T-cell (primary cell): ENCODE measurements around the gene MMEL1. TPM values are rescaled to one million over a fixed set of nuclear protein-coding genes. Genes with fewer than 3 reads are reported as not detected.

Experiments
- ATAC-seq, 4 experiments: fragments of 200-7000 bp in 3 of 4; fragments of 150-1000 bp in 1 of 4; cut with Tn5 transposase; replicated peaks in 1 of 4; 1 replicate in 3 of 4; 2 replicates in 1 of 4; pipeline ENCODE4 v1.10.0; 2021; ENCODE audit warnings: moderate library complexity in 3 of 4, mild to moderate bottlenecking in 2 of 4, moderate number of reproducible peaks in 1 of 4
- CTCF ChIA-PET, 2 donors: fragments of 300-600 bp; sonication (Branson Sonifier 250); formaldehyde crosslinking; loops; one replicate each; lab custom pipeline; 2022; ENCODE audit warnings: antibody characterized with exemption in 2 of 2; lab: Charles Lee
- POLR2A ChIA-PET, 2 donors: fragments of 300-600 bp; sonication (Branson Sonifier 250); formaldehyde crosslinking; loops; one replicate each; lab custom pipeline; 2022; ENCODE audit warnings: antibody characterized with exemption in 2 of 2; lab: Charles Lee
- DNase-seq, 35 experiments: peaks; one replicate each; pipeline versions ENCODE4 v3.0.0 to v3.0.0-alpha.2; 2013 to 2023
- H3K27ac ChIP-seq: one replicate; pipeline ENCODE4 v1.5.1; 2013; ENCODE audit warnings: low read length
- H3K27me3 ChIP-seq, 2 experiments: replicated peaks in 1 of 2; 1 replicate in 1 of 2; 2 replicates in 1 of 2; pipeline versions ENCODE4 v1.6.1 to v1.7.0; 2013; ENCODE audit warnings: low read length in 1 of 2, mixed read lengths in 1 of 2; ENCODE audit not compliant: control insufficient read depth in 2 of 2, insufficient read depth in 2 of 2; ENCODE audit errors: extremely low read depth in 1 of 2
- H3K36me3 ChIP-seq, 2 donors: 1 replicate in 1 of 2; 2 replicates in 1 of 2; pipeline versions ENCODE4 v1.6.1 to v1.7.0; 2013; ENCODE audit warnings: low read length in 1 of 2; ENCODE audit not compliant: control insufficient read depth in 2 of 2, insufficient read depth in 1 of 2; ENCODE audit errors: extremely low read depth in 1 of 2
- H3K4me1 ChIP-seq, 2 experiments: 1 replicate in 1 of 2; 2 replicates in 1 of 2; pipeline versions ENCODE4 v1.6.1 to v1.7.0; 2013; ENCODE audit warnings: low read length in 2 of 2, mixed read lengths in 1 of 2; ENCODE audit not compliant: insufficient read depth in 2 of 2, control insufficient read depth in 1 of 2; ENCODE audit errors: extremely low read depth in 1 of 2
- H3K4me3 ChIP-seq, 2 donors: 1 replicate in 1 of 2; 2 replicates in 1 of 2; pipeline versions ENCODE4 v1.5.1 to v1.7.0; 2013; ENCODE audit warnings: mild to moderate bottlenecking in 2 of 2, low read length in 1 of 2, moderate library complexity in 1 of 2; ENCODE audit not compliant: control insufficient read depth in 1 of 2; ENCODE audit errors: extremely low read depth in 1 of 2
- H3K9me3 ChIP-seq: 2 replicates; pipeline ENCODE4 v1.7.0; 2013
- H3K27ac Mint-ChIP-seq, 2 donors: one replicate each; pipeline ENCODE4 v1.8.0; 2020 to 2021; ENCODE audit warnings: mild to moderate bottlenecking in 2 of 2, mixed read lengths in 2 of 2
- H3K27me3 Mint-ChIP-seq, 2 donors: one replicate each; pipeline ENCODE4 v1.8.0; 2021 to 2022; ENCODE audit warnings: mixed read lengths in 2 of 2
- H3K36me3 Mint-ChIP-seq: one replicate; pipeline ENCODE4 v1.8.0; 2021; ENCODE audit warnings: mixed read lengths
- H3K4me1 Mint-ChIP-seq, 3 donors: one replicate each; pipeline ENCODE4 v1.8.0; 2020 to 2022; ENCODE audit warnings: mixed read lengths in 3 of 3, mild to moderate bottlenecking in 1 of 3
- H3K4me3 Mint-ChIP-seq, 3 donors: one replicate each; pipeline ENCODE4 v1.8.0; 2020 to 2022; ENCODE audit warnings: mild to moderate bottlenecking in 3 of 3, mixed read lengths in 3 of 3, moderate library complexity in 3 of 3
- H3K9me3 Mint-ChIP-seq, 3 donors: one replicate each; pipeline ENCODE4 v1.8.0; 2020 to 2022; ENCODE audit warnings: mixed read lengths in 3 of 3
- WGBS: methylation state at CpG from one replicate; pipeline ENCODE4 v1.1.5; 2013; ENCODE audit warnings: missing lambda C conversion rate; ENCODE audit not compliant: insufficient coverage; 5-methylcytosine and 5-hydroxymethylcytosine counted together
- total RNA-seq, 35 experiments: library from RNA in 6 of 35; stranded (reverse) in 6 of 35; fragments of 120-200 nt in 1 of 35; gene quantifications; one replicate each; pipeline versions ENCODE4 v1.2.1 to v1.2.4 and lab custom pipeline; 2013 to 2026

The MMEL1 gene
- total RNA-seq, 5 donors from 2014 or later (not counting 1 experiment from before 2014, with no cell fraction given): 0.72 to 3.3 (median 1.0) TPM

DNA sequence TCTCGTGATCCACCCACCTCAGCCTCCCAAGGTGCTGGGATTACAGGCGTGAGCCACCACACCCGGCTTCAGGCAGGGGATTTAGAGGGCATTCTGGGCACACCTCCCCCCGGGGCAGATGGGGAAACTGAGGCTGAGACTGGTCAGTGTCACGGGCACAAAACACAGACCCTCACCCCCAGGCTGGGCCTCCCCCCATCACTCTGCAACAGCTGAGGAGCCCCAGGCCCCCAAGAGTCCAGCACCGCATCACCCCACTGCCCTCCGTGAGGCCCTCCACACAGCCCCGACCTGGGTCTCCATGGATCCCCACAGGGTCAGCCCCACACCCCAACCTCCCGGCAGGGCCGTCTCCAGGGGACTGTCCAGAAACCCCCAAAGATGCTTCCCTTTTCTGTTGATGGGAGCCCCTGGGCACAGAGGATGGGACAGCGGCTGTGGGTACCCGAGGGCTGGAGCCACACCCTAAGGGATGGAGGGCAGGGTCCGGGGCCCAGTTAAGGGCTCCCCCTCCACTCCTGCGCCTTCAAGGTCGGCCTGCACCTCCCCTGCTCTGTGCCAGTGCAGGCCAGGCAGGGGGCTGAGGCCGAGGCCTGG lies 65.6 kb downstream of the MMEL1 start:
- H3K27ac Mint-ChIP-seq: no peak overlapping the region
- H3K27me3 Mint-ChIP-seq: no peaks in the 10 kb centered on the region
- Histone ChIP-seq H3K4me3 (no peak overlapping the region), H3K36me3 (peaks cover 0 to 18% of the 10 kb centered on the region in 2 donors), H3K9me3 (no peaks in the 10 kb centered on the region), H3K27ac (no peak overlapping the region), H3K27me3 (no peaks in the 10 kb centered on the region), H3K4me1 (peaks cover 0 to 1% of the 10 kb centered on the region in 2 experiments)
- no peak for ATAC-seq
- no peaks in the 10 kb centered on the region for H3K36me3 Mint-ChIP-seq
- 77% methylated on average over 8 of the region's 16 CpGs for WGBS
- peaks cover 0 to 3% (median 0%) of the 10 kb centered on the region in 3 donors for H3K4me1 Mint-ChIP-seq
- no peak overlapping the region for H3K4me3 Mint-ChIP-seq
- no peak for DNase-seq
- ChIA-PET CTCF (no interaction called here), POLR2A (no interaction called here)
- no peaks in the 10 kb centered on the region for H3K9me3 Mint-ChIP-seq

DNA sequence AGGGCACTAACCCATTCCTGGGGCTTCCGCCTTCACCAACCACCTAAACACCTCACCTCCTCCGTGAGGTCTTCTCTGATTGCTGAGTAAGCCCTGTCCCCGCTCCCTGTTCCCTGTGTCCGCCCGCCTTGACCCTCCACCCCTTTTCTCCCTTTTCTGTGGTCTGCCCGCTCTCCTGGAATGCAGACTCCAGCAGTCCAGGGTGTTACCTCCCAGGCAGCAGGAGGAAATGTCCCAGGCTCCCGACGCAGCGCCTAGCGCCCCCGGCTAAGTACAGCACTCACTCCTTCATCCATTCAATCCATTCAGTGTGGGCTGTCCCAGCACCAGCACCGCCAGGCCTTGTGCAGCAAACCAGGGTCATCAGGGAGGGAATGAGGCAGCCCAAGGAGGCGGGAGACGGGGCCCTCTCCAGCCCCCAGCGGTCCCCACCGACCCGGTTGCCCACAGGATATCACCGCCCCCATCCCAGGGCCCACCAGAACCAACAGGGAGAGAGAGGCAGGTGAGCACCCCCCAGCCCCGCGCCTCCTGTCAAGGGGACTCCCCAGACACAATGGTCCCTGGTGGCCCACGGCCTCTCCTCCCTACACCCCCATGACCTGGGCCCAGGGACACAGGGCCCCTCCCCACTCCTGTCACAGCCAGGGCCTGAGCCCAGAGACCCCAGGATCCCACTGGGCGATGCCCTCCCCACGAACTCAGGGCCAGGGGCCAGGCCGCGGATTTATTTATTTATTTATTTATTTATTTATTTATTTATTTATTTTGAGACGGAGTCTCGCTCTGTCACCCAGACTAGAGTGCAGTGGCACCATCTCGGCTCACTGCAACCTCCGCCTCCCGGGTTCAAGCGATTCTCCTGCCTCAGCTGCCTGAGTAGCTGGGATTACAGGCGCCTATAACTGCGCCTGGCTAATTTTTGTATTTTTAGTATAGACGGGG lies 66.4 kb downstream of the MMEL1 start:
- Histone ChIP-seq H3K4me1 (peaks cover 0 to 7% of the 10 kb centered on the region in 2 experiments), H3K9me3 (no peaks in the 10 kb centered on the region), H3K27me3 (no peaks in the 10 kb centered on the region), H3K27ac (no peak overlapping the region), H3K36me3 (peaks cover 3 to 26% of the 10 kb centered on the region in 2 donors), H3K4me3 (no peak overlapping the region)
- ATAC-seq (no peak), DNase-seq (no peak)
- peaks cover 2 to 5% (median 2%) of the 10 kb centered on the region in 3 donors for H3K4me1 Mint-ChIP-seq
- no peaks in the 10 kb centered on the region for H3K27me3 Mint-ChIP-seq
- H3K27ac Mint-ChIP-seq: peak overlapping the region in 1 of 2 donors; percentile 39
- POLR2A ChIA-PET: no interaction called here
- peaks cover 2% of the 10 kb centered on the region for H3K36me3 Mint-ChIP-seq
- WGBS: 68% methylated on average over 14 of the region's 34 CpGs
- H3K4me3 Mint-ChIP-seq: no peak overlapping the region
- CTCF ChIA-PET: no interaction called here
- H3K9me3 Mint-ChIP-seq: no peaks in the 10 kb centered on the region

DNA sequence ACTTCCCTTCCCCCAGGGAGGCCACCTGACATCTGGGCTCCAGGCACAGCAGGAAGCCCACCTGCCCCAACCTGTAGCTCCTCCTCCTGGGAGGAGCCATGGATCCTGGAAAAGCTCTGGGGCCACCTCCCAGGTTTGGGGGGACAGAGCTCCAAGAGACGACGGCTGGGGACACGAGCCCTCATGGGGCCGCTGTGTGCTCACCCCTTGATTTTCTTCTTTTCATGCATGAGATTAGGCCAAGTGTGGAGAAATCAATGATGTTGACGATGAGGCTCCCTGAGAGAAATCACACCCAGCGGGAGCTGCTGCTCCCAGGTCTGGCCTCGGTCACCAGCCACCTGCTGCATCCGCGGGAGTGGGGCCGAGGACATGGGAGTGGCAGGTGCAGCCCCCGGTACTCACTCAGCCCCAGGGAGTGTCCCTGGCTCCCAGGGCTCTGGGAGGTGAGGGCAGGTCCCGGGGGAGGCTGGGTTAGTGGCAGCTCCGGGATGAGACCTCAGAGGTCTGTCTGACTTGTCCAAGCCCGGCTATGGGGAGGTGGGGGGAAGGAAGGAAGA lies 67.9 kb downstream of the MMEL1 start:
- peaks cover 9 to 41% of the 10 kb centered on the region in 2 donors for H3K36me3 ChIP-seq
- Mint-ChIP-seq H3K27ac (no peak overlapping the region), H3K4me3 (no peak overlapping the region), H3K9me3 (no peaks in the 10 kb centered on the region), H3K4me1 (peaks cover 5 to 10% (median 6%) of the 10 kb centered on the region in 3 donors), H3K27me3 (no peaks in the 10 kb centered on the region), H3K36me3 (peaks cover 4% of the 10 kb centered on the region)
- POLR2A ChIA-PET: no interaction called here
- no peaks in the 10 kb centered on the region for H3K27me3 ChIP-seq
- no peak for ATAC-seq
- CTCF ChIA-PET: no interaction called here
- DNase-seq: no peak
- H3K9me3 ChIP-seq: no peaks in the 10 kb centered on the region
- no peak overlapping the region for H3K4me3 ChIP-seq
- no peak overlapping the region for H3K27ac ChIP-seq
- WGBS: 69% methylated on average over 11 of the region's 14 CpGs
- H3K4me1 ChIP-seq: peaks cover 0 to 17% of the 10 kb centered on the region in 2 experiments

DNA sequence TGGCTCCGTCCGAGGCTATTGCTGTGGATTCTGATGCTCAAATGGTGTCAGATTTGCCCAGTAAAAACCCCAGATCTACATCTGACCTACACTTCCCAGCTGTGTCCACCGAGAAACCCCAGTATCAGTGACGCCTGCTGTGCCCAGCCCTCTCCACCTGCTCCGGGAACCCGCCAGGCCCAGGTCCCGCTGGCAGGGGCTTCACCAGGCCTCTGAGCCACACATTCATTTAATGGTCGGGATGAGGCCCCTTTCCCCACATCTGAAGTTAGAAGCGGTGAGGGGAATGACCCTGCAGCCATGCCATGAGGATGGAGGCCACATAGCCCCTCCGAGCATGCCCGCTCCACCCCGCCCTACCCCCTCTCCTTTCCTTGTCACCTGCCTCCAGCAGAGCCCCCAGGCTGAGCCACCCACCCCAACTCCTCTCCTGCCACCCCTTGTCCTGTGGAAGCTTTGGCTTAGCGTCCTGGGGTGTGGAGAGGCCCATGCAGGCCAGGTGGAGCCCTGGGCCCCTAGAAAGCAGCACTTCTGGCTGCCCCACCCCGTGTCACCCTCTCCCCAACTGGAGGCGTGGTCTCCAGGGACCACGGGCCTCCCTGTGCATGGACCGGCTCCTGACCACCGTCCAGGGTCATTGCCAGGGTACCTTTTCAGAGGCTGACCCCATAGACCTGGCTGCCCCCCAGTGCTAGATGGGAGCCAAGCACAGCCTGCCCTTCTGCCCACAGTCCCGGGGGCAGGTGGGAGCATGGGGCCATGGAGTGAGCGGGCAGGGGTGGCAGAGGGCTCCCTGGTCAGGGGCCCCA lies 68.6 kb downstream of the MMEL1 start:
- no peak for DNase-seq
- no peak overlapping the region for H3K27ac ChIP-seq
- 82% methylated on average over 11 of the region's 20 CpGs for WGBS

DNA sequence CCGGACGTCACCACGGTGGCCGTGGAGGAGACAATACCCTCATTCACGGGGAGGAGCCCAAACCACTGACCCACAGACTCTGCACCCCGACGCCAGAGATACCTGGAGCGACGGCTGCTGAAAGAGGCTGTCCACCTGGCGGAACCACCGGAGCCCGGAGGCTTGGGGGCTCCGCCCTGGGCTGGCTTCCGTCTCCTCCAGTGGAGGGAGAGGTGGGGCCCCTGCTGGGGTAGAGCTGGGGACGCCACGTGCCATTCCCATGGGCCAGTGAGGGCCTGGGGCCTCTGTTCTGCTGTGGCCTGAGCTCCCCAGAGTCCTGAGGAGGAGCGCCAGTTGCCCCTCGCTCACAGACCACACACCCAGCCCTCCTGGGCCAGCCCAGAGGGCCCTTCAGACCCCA lies 69.6 kb downstream of the MMEL1 start:
- no peak overlapping the region for H3K4me3 ChIP-seq
- Mint-ChIP-seq H3K4me3 (no peak overlapping the region), H3K9me3 (no peaks in the 10 kb centered on the region), H3K27ac (no peak overlapping the region), H3K36me3 (peaks cover 4% of the 10 kb centered on the region), H3K4me1 (peaks cover 13 to 21% (median 13%) of the 10 kb centered on the region in 3 donors), H3K27me3 (no peaks in the 10 kb centered on the region)
- ChIA-PET POLR2A (no interaction called here), CTCF (interaction anchor here in 1 of 2 donors (0.6 kb wide), 1 partner anchor 149 kb away, joined by 4 read pairs; no protein-coding TSS in a partner anchor)
- no peak for ATAC-seq
- 89% methylated on average over 3 of the region's 18 CpGs for WGBS
- no peaks in the 10 kb centered on the region for H3K27me3 ChIP-seq
- DNase-seq: peak in 1 of 35 experiments; percentile 1
- peaks cover 0 to 34% of the 10 kb centered on the region in 2 experiments for H3K4me1 ChIP-seq
- no peaks in the 10 kb centered on the region for H3K9me3 ChIP-seq
- no peak overlapping the region for H3K27ac ChIP-seq
- H3K36me3 ChIP-seq: peaks cover 11 to 57% of the 10 kb centered on the region in 2 donors

More for the DNA sequence above, 68.6 kb downstream of the MMEL1 start:
- no peaks in the 10 kb centered on the region for H3K9me3 Mint-ChIP-seq
- H3K36me3 ChIP-seq: peaks cover 9 to 47% of the 10 kb centered on the region in 2 donors
- H3K36me3 Mint-ChIP-seq: peaks cover 4% of the 10 kb centered on the region
- H3K27me3 Mint-ChIP-seq: no peaks in the 10 kb centered on the region
- peaks cover 6 to 13% (median 6%) of the 10 kb centered on the region in 3 donors for H3K4me1 Mint-ChIP-seq
- H3K27me3 ChIP-seq: no peaks in the 10 kb centered on the region
- POLR2A ChIA-PET: no interaction called here
- ATAC-seq: no peak
- no peak overlapping the region for H3K4me3 ChIP-seq
- H3K9me3 ChIP-seq: no peaks in the 10 kb centered on the region
- CTCF ChIA-PET: no interaction called here
- H3K4me1 ChIP-seq: peaks cover 0 to 24% of the 10 kb centered on the region in 2 experiments
- H3K4me3 Mint-ChIP-seq: no peak overlapping the region
- no peak overlapping the region for H3K27ac Mint-ChIP-seq
